Body of pancreas (tissue), 4 donors: ENCODE measurements around the gene SLC6A8. TPM values are rescaled to one million over a fixed set of nuclear protein-coding genes. Genes with fewer than 3 reads are reported as not detected.

Source experiments
- ATAC-seq: fragments of 150-250 bp; one replicate; pipeline ENCODE4 v1.9.1; 2016
- DNase-seq, 4 donors: peaks; one replicate each; pipeline ENCODE4 v3.0.0-alpha.2; 2019
- H3K27ac ChIP-seq, 4 donors: fragments of 200-600 bp; sonication (generic); 1 replicate in 3 of 4; 2 replicates in 1 of 4; pipeline versions ENCODE4 v1.5.1 to v1.6.1; 2016 to 2019; ENCODE audit warnings: mild to moderate bottlenecking in 1 of 4, mixed read lengths in 1 of 4, moderate library complexity in 1 of 4
- H3K27me3 ChIP-seq, 2 donors: fragments of 200-600 bp; sonication (generic); one replicate each; pipeline ENCODE4 v1.6.0; 2016; ENCODE audit warnings: mild to moderate bottlenecking in 1 of 2
- H3K36me3 ChIP-seq, 2 donors: fragments of 200-600 bp; sonication (generic); replicated peaks in 1 of 2; 2 replicates each; pipeline ENCODE4 v1.5.1; 2016; ENCODE audit warnings: low read depth in 2 of 2; ENCODE audit not compliant: insufficient read depth in 1 of 2
- H3K4me1 ChIP-seq: fragments of 200-600 bp; sonication (generic); one replicate; pipeline ENCODE4 v1.6.0; 2016
- H3K4me3 ChIP-seq, 2 donors: fragments of 200-600 bp; sonication (generic); 1 replicate in 1 of 2; 2 replicates in 1 of 2; pipeline ENCODE4 v1.5.1; 2016 to 2019
- H3K9me3 ChIP-seq, 3 donors: fragments of 200-600 bp; sonication (generic); 1 replicate in 2 of 3; 2 replicates in 1 of 3; pipeline ENCODE4 v1.5.1; 2016
- CTCF ChIP-seq, 7 experiments: fragments of 450-650 bp in 4 of 7; fragments of 200-600 bp in 3 of 7; sonication (generic) in 3 of 7; IDR thresholded peaks; one replicate each; pipeline ENCODE4 v1.5.1; 2016 to 2019; ENCODE audit warnings: antibody characterized with exemption in 7 of 7
- POLR2A ChIP-seq, 3 donors: fragments of 450-650 bp; IDR thresholded peaks; one replicate each; pipeline ENCODE4 v1.6.1; 2016; ENCODE audit warnings: antibody characterized with exemption in 3 of 3, mild to moderate bottlenecking in 2 of 3
- WGBS, 2 donors: methylation state at CpG; one replicate each; pipeline ENCODE4 v1.1.5; 2017; 5-methylcytosine and 5-hydroxymethylcytosine counted together
- intact Hi-C: fragments of 100-400 bp; cut with DNase I; formaldehyde crosslinking; loops from one replicate; pipeline ENCODE4 v1.15.1; 2023
- total RNA-seq, 2 donors: library from RNA; depleted of rRNA; stranded (reverse); fragments of >200 nt; gene quantifications; one replicate each; pipeline ENCODE4 v1.1.0, GENCODE V29; 2016

SLC6A8 gene
- total RNA-seq, 2 donors from 2014 or later: 11.7 to 18.5 TPM

DNA sequence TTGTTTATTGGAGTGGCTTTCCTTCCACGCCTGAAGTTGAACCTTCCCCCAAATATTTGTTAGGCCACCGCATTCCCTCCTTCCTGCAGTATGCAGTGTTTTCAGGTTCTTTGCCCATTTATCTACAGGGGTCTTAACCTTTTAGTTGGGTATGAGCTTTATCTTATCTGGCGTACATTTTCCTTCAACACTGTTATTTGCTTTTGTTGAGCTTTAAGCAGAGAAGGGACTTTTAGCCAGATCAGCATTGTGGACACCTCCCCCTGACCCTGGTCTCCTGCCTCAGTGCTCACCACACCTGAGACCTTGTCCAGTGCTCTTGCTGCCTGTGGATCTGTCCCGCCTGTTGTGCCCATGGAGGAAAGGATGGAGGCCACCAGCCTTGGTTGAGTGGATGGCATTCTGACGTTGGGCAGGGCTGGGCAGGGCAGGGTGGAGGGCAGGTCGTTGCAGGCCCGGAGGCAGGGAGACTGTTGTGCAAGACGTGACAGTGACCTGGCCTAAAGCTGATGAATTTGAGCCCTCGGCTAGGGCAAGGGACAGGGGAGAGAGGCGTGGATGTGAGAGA is 41.7 kb upstream of the SLC6A8 start:
- ATAC-seq (no peak), DNase-seq (peak in 2 of 4 donors; percentile 2)
- 47 to 57% methylated on average over 9 to 10 of the region's 10 CpGs for WGBS, 2 donors
- Histone ChIP-seq H3K4me1 (peaks cover 17% of the 10 kb centered on the region), H3K27me3 (peaks cover 0 to 5% of the 10 kb centered on the region in 2 donors), H3K36me3 (no peaks in the 10 kb centered on the region), H3K4me3 (no peak overlapping the region), H3K9me3 (no peaks in the 10 kb centered on the region), H3K27ac (no peak overlapping the region)
- TF ChIP-seq POLR2A (IDR thresholded peaks at IDR 0.05) (no peak), CTCF (IDR thresholded peaks at IDR 0.05) (no peak)
- intact Hi-C loops: no loop called here

- Histone ChIP-seq H3K9me3 (no peaks in the 10 kb centered on the region), H3K27ac (no peak within 1 kb of the TSS), H3K4me3 (no peak within 1 kb of the TSS), H3K36me3 (no peaks in the 10 kb centered on the region), H3K27me3 (peaks cover 0 to 5% of the 10 kb centered on the region in 2 donors), H3K4me1 (peaks cover 17% of the 10 kb centered on the region)
- intact Hi-C loops: no loop called here
- peak in 1 of 7 experiments; percentile 4 for TF ChIP-seq CTCF (IDR thresholded peaks at IDR 0.05)
- TF ChIP-seq POLR2A (IDR thresholded peaks at IDR 0.05): no peak
- WGBS, 2 donors: 9% methylated on average over 16 of the region's 53 CpGs; no CpG with 5 or more reads in 1 of the 2 donors
- ATAC-seq (peak; percentile 72), DNase-seq (peak; percentile 26 to 54 (median 34))
Observed at GRCh38 chrX:153646620-153647373, 40.9 kb upstream of the SLC6A8 start, which contains the start of gene DUSP9. Gene DUSP9 (plus strand): TSS chrX:153647203. CDS start chrX:153647954, 751 bp downstream.

- H3K36me3 ChIP-seq: no peaks in the 10 kb centered on the region
- no peaks in the 10 kb centered on the region for H3K9me3 ChIP-seq
- H3K27ac ChIP-seq: no peak overlapping the region
- ATAC-seq: no peak
- intact Hi-C loops: no loop called here
- WGBS, 2 donors: 19% methylated on average over 70 of the region's 85 CpGs; no CpG with 5 or more reads in 1 of the 2 donors
- no peak overlapping the region for H3K4me3 ChIP-seq
- H3K27me3 ChIP-seq: peaks cover 0 to 5% of the 10 kb centered on the region in 2 donors
- TF ChIP-seq POLR2A (IDR thresholded peaks at IDR 0.05): no peak
- no peak for TF ChIP-seq CTCF (IDR thresholded peaks at IDR 0.05)
- H3K4me1 ChIP-seq: peaks cover 17% of the 10 kb centered on the region
- peak in 2 of 4 donors; percentile 2 to 5 for DNase-seq
Observed at GRCh38 chrX:153647461-153648357, 40.0 kb upstream of the SLC6A8 start.

DNA sequence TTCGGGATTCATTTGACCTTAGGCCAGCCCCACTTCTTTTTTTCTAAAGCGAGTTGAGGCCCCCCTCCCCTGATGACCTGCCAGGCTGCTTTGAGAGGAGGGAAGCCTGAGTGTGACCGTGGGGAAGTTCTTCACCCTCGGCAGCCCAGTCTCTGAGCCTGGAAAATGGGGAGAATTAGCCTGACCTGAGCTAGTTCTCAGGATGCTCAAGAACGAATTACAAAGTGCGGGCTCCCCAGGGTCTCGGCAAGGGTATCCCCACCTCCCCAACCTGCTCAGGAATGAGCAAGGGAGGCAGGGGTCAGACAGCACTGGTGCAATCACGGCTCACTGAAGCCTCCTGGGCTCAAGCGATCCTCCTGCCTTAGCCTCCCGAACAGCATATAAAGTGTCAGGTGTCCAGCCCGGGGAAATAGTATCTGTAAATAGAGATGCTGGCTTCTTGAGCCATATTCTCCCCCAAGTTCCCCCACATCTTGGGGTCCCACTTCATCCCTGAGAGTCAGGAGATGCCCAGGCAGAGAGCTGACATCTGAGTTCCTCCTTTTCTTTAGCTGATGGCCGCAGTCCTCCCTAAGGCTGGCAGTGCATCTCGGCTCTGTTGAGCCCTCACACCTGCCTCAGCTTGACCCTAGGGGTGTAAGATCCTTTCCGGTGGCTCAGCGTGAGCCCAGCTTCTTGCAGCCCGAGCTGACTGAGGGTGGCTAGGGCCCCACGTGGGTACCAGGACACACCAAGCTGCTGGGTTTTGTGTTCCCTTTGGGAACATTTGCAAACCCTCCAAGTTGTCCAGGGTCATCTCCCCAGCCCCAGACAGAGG is 39.2 kb upstream of the SLC6A8 start:
- TF ChIP-seq CTCF (IDR thresholded peaks at IDR 0.05) (no peak), POLR2A (IDR thresholded peaks at IDR 0.05) (no peak)
- intact Hi-C loops: no loop called here

More for the DNA sequence above, 39.2 kb upstream of the SLC6A8 start:
- H3K4me3 ChIP-seq: no peak overlapping the region
- H3K9me3 ChIP-seq: no peaks in the 10 kb centered on the region
- 84 to 100% methylated on average over 1 to 11 of the region's 17 CpGs for WGBS, 2 donors
- peak in 2 of 4 donors; percentile 3 to 7 for DNase-seq
- H3K36me3 ChIP-seq: no peaks in the 10 kb centered on the region
- H3K4me1 ChIP-seq: peaks cover 14% of the 10 kb centered on the region
- no peak for ATAC-seq
- no peak overlapping the region for H3K27ac ChIP-seq
- peaks cover 0 to 5% of the 10 kb centered on the region in 2 donors for H3K27me3 ChIP-seq
